ENCODE data around the gene SHC2. TPM values are rescaled to one million over a fixed set of nuclear protein-coding genes. Genes with fewer than 3 reads are reported as not detected.
A peak's percentile ranks its signal among the peaks of the same experiment; 100 is the strongest.

Gene SHC2
- total RNA-seq, 4 donors from 2014 or later = 14.6 to 25.0 (median 17.8) TPM

- peak in 1 of 2 donors; percentile 68 for DNase-seq (ENCODE audit: low spot score in 2 of 2)
- TF ChIP-seq POLR2A (IDR thresholded peaks at IDR 0.05) (no peak), CTCF (IDR thresholded peaks at IDR 0.05) (no peak)
- intact Hi-C loops (cut with DNase I; ENCODE audit: low total_unique reads) = no loop called here
- no peak overlapping the region for H3K4me3 ChIP-seq (ENCODE audit: low read depth, poor library complexity, severe bottlenecking)
- 85 to 87% methylated on average over 13 of the region's 13 CpGs for WGBS, 2 donors
Measured at GRCh38 chr19:369256-369655, 91.6 kb downstream of the SHC2 start.

GRCh38 chr19:368630-369024 is 92.2 kb downstream of the SHC2 start:
- TF ChIP-seq CTCF (IDR thresholded peaks at IDR 0.05) (no peak), POLR2A (IDR thresholded peaks at IDR 0.05) (no peak)
- H3K4me3 ChIP-seq (ENCODE audit: low read depth, poor library complexity, severe bottlenecking) = no peak overlapping the region
- peak in 1 of 2 donors; percentile 62 for DNase-seq (ENCODE audit: low spot score in 2 of 2)
- intact Hi-C loops (cut with DNase I; ENCODE audit: low total_unique reads) = no loop called here
- 72 to 84% methylated on average over 7 of the region's 7 CpGs for WGBS, 2 donors

GRCh38 chr19:367963-368629 is 92.7 kb downstream of the SHC2 start:
- H3K4me3 ChIP-seq (ENCODE audit: low read depth, poor library complexity, severe bottlenecking) = no peak overlapping the region
- intact Hi-C loops (cut with DNase I; ENCODE audit: low total_unique reads) = no loop called here
- DNase-seq (ENCODE audit: low spot score in 2 of 2) = peak in 1 of 2 donors; percentile 62
- TF ChIP-seq POLR2A (IDR thresholded peaks at IDR 0.05) = no peak
- no peak for TF ChIP-seq CTCF (IDR thresholded peaks at IDR 0.05)
- 74% methylated on average over 22 of the region's 22 CpGs for WGBS, 2 donors

DNA sequence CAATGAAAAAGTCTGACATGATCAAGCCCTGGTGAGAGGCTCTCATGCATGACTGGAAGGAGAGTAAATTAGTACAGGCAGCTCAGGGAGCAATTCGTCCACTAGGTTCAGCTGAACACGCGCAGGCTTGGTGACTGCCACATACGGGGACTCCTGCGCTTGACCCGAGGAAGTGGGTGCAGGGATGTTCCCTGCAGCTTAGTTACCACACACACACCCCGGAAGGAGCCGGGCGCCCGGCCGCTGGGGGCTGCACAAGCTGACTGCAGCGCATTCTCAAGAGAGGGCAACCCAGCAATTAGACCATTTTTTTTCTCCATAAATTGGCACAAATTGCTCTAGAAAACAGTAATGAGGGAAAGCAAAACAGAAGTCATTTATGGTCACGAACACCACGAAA is 93.3 kb downstream of the SHC2 start:
- TF ChIP-seq CTCF (IDR thresholded peaks at IDR 0.05) = no peak
- no peak for TF ChIP-seq POLR2A (IDR thresholded peaks at IDR 0.05)
- H3K4me3 ChIP-seq (ENCODE audit: low read depth, poor library complexity, severe bottlenecking) = no peak overlapping the region
- intact Hi-C loops (cut with DNase I; ENCODE audit: low total_unique reads) = no loop called here
- DNase-seq (ENCODE audit: low spot score in 2 of 2) = peak in 1 of 2 donors; percentile 71
- WGBS, 2 donors = 82 to 89% methylated on average over 14 of the region's 14 CpGs

DNA sequence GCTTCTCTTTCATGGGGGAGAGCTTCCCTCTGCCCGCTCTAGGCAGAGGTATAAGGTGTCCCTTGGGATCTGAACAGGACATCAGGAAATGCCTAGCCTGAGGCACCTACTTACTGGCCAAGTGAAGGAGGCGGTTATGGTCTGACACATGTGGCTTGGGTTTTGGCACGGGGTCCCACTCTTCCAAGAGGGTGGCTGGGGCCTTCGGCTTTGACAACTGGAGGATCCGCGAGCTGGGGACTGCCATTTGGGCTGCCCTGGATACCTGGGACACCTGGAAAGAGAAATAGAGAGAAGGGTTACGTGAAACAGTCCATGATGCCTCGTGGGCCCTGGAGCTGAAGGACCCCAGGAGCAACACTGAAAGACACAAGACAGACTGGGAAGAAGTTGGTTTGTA is 93.9 kb downstream of the SHC2 start:
- peak in 1 of 2 donors; percentile 50 for DNase-seq (ENCODE audit: low spot score in 2 of 2)

More for the DNA sequence above, 93.9 kb downstream of the SHC2 start:
- TF ChIP-seq CTCF (IDR thresholded peaks at IDR 0.05) = no peak
- H3K4me3 ChIP-seq (ENCODE audit: low read depth, poor library complexity, severe bottlenecking) = no peak overlapping the region
- intact Hi-C loops (cut with DNase I; ENCODE audit: low total_unique reads) = no loop called here
- 86 to 90% methylated on average over 8 of the region's 8 CpGs for WGBS, 2 donors

Other genes starting within 250 kb of the SHC2 start
- gene PLPP2, start 169.6 kb downstream of the SHC2 start, total RNA-seq = 100 to 1,000 TPM in 2 of 4 donors, 10 to 100 TPM in 2; 68.2 to 134 (median 102) TPM
- 10 to 100 TPM; 24.6 to 76.3 (median 51.8) TPM for gene MIER2, start 116.2 kb downstream of the SHC2 start, total RNA-seq
- 1 to 10 TPM in 3 of 4 donors, under 1 TPM in 1; 0.81 to 3.1 (median 2.1) TPM for gene C2CD4C, start 51.9 kb downstream of the SHC2 start, total RNA-seq
- gene MADCAM1, start 35.5 kb upstream of the SHC2 start, total RNA-seq = under 1 TPM in 2 of 4 donors, not detected in 2; 0.34 to 0.57 TPM
- gene TPGS1, start 46.5 kb upstream of the SHC2 start, total RNA-seq = 10 to 100 TPM; 23.4 to 73.8 (median 62.1) TPM
- 100 to 1,000 TPM; 129 to 214 (median 140) TPM for gene CDC34, start 70.7 kb upstream of the SHC2 start, total RNA-seq
- gene GZMM, start 83.0 kb upstream of the SHC2 start, total RNA-seq = 1 to 10 TPM in 2 of 4 donors, under 1 TPM in 1, not detected in 1; 0.29 to 1.5 (median 1.3) TPM
- gene BSG, start 111.6 kb upstream of the SHC2 start, total RNA-seq = 100 to 1,000 TPM; 288 to 344 (median 307) TPM
- gene HCN2, start 128.8 kb upstream of the SHC2 start, total RNA-seq = 1 to 10 TPM in 2 of 4 donors, under 1 TPM in 2; 0.21 to 1.7 (median 1.1) TPM
- 10 to 100 TPM; 37.8 to 61.1 (median 46.9) TPM for gene POLRMT, start 172.5 kb upstream of the SHC2 start, total RNA-seq
- gene FGF22, start 178.8 kb upstream of the SHC2 start, total RNA-seq = 10 to 100 TPM; 16.1 to 41.8 (median 25.6) TPM
- gene RNF126, start 202.2 kb upstream of the SHC2 start, total RNA-seq = 100 to 1,000 TPM in 3 of 4 donors, 10 to 100 TPM in 1; 96.6 to 156 (median 126) TPM
- gene FSTL3, start 215.4 kb upstream of the SHC2 start, total RNA-seq = 10 to 100 TPM; 14.4 to 51.6 (median 43.5) TPM
- under 1 TPM in 1 of 4 donors, not detected in 3; 0.32 TPM for gene PRSS57, start 234.4 kb upstream of the SHC2 start, total RNA-seq
- gene PALM, start 247.9 kb upstream of the SHC2 start, total RNA-seq = 10 to 100 TPM; 25.1 to 92.3 (median 41.9) TPM